ENCODE measurements around the gene POLR1B.
A peak's percentile ranks its signal among the peaks of the same experiment; 100 is the strongest.
"Not testable (repeated sequence)": the region's sequence is repeated elsewhere in the genome, so short reads cannot be mapped to it uniquely, and the experiment has no call there.

The POLR1B gene, protein sequence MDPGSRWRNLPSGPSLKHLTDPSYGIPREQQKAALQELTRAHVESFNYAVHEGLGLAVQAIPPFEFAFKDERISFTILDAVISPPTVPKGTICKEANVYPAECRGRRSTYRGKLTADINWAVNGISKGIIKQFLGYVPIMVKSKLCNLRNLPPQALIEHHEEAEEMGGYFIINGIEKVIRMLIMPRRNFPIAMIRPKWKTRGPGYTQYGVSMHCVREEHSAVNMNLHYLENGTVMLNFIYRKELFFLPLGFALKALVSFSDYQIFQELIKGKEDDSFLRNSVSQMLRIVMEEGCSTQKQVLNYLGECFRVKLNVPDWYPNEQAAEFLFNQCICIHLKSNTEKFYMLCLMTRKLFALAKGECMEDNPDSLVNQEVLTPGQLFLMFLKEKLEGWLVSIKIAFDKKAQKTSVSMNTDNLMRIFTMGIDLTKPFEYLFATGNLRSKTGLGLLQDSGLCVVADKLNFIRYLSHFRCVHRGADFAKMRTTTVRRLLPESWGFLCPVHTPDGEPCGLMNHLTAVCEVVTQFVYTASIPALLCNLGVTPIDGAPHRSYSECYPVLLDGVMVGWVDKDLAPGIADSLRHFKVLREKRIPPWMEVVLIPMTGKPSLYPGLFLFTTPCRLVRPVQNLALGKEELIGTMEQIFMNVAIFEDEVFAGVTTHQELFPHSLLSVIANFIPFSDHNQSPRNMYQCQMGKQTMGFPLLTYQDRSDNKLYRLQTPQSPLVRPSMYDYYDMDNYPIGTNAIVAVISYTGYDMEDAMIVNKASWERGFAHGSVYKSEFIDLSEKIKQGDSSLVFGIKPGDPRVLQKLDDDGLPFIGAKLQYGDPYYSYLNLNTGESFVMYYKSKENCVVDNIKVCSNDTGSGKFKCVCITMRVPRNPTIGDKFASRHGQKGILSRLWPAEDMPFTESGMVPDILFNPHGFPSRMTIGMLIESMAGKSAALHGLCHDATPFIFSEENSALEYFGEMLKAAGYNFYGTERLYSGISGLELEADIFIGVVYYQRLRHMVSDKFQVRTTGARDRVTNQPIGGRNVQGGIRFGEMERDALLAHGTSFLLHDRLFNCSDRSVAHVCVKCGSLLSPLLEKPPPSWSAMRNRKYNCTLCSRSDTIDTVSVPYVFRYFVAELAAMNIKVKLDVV

DNA sequence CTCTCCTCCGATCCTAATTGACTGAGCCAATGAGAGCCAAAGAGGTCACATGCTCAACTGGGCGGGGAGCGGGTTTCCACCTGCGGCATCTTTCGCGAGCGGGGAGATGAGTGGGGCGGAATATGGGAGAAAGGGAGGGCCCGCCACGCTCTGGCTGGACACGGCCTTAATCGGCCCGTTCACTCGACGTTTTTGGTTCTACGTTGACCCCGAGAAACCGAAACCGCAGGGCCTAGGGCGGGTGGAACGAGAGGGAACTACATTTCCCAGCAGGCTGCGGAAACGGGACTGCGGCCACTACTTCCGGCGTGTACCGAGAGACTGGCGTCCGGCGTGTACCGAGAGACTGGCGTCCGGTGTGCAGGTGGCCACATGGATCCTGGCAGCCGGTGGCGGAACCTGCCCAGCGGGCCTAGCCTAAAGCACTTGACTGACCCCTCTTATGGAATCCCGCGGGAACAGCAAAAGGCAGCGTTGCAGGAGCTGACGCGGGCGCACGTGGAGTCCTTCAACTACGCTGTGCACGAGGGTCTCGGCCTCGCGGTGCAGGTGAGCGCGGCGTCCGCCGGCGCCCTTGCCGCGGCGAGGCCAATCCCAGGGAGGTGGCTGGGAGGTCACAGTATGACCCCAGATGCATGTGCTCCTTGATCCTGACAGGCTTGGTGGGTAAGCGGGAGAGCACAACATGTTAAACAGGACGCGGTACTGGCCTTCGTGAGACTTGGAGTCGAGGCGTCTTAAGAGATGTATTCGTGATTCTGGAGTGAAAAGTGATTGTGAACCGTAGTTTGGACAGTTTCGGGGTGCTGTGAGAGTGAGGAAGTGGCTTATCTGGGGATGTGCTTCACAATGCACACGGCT lies at the start of gene POLR1B:
Gene POLR1B, plus strand, starts transcription at position 343 of the 861 bp plus-strand sequence. Its CDS starts 30 bp downstream, at position 373.
- DNase-seq (ENCODE audit: low read depth), result peak; percentile 31
- peak within 1 kb of the TSS; percentile 99 for H3K4me3 ChIP-seq (ENCODE audit: low read depth, low read length)

DNA sequence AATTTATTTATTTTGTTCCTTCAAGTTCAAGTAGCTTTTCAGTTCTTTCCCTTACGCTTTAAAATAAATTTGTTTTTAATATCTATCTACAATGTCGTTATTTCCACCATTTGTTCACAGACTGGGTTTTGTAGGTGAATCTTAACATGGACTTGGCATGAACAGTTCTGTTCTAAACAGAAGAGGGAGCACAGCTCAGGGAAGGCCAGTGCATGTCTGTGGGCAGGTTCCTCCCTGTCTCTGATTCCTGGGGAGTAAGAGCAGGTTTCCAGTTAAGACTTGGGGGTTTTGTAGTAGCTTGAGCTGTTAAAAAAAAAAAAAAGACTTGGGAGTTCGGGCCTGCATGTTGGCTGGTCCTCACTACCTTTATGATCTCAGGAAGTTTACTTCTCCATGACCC lies 49.2 kb upstream of the POLR1B start:
- DNase-seq (ENCODE audit: low read depth), result no peak
- H3K4me3 ChIP-seq (ENCODE audit: low read depth, low read length), result no peak overlapping the region

GRCh38 chr2:112493858-112494648 lies 48.2 kb upstream of the POLR1B start:
- no peak for DNase-seq (ENCODE audit: low read depth)
- no peak overlapping the region for H3K4me3 ChIP-seq (ENCODE audit: low read depth, low read length)

DNA sequence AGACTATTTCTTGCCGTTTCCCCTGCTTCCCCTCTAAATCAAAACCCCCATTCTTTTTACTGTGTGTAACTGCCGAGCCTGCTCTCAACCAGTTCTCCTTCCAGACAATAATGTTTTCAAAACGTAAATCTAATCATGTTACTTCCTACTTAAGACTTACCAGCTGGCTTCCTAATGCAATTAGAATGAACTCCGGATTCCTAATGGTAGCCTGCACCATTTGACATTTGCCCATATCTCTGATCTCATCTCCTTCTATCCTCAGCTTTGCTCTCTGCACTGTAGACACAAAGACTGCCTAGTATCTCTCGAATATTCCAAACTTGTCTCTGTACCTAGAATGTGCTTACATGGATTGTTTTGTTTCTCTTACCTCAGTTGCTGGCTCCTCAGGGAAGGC lies 47.4 kb upstream of the POLR1B start:
- no peak for DNase-seq (ENCODE audit: low read depth)
- H3K4me3 ChIP-seq (ENCODE audit: low read depth, low read length), result no peak overlapping the region

DNA sequence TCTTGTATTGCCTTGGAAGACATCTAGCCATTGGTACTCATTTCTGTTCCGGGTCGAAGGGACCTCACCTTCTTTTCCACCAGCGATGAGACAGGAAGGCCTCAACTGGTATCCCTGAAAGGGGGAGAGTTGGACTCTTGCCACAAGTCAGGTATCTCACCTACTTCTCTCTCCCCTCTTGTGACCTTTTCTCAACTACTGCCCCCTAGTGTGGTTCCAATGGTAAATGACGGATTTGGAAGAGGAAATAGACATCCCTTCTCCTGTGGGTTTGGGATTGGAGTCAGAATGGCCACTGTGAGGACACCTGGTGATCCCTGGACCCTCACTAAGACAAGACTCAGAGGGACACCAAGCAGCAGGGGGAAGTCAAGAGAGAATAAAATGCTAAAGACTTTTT lies 46.4 kb upstream of the POLR1B start:
- not testable (repeated sequence) for DNase-seq (ENCODE audit: low read depth); H3K4me3 ChIP-seq (ENCODE audit: low read depth, low read length)

- not testable (repeated sequence) for H3K4me3 ChIP-seq (ENCODE audit: low read depth, low read length); DNase-seq (ENCODE audit: low read depth)
Observed at GRCh38 chr2:112500850-112501484, 41.3 kb upstream of the POLR1B start.

GRCh38 chr2:112509239-112509998 lies 32.8 kb upstream of the POLR1B start:
- not testable (repeated sequence) for H3K4me3 ChIP-seq (ENCODE audit: low read depth, low read length); DNase-seq (ENCODE audit: low read depth)

- H3K4me3 ChIP-seq (ENCODE audit: low read depth, low read length), result no peak overlapping the region
- no peak for DNase-seq (ENCODE audit: low read depth)
Observed at GRCh38 chr2:112516801-112517200, 25.5 kb upstream of the POLR1B start.

DNA sequence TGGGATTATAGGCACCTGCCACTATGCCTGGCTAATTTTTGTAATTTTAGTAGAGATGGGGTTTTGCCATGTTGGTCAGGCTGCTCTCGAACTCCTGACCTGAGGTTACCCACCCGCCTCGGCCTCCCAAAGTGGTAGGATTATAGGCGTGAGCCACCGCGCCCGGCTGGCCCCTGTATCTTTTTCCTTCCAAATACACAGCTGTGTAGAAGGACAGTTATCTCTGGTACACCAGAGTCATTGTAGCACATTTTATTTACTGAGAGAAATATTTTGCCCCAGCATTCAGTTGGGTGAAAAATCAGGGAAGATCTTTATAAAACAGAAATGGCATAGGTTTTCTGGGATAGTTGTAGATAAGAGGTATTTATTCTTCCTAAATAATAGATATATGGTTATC lies 23.5 kb upstream of the POLR1B start:
- H3K4me3 ChIP-seq (ENCODE audit: low read depth, low read length), result no peak overlapping the region
- no peak for DNase-seq (ENCODE audit: low read depth)

- DNase-seq (ENCODE audit: low read depth), result no peak
- no peak overlapping the region for H3K4me3 ChIP-seq (ENCODE audit: low read depth, low read length)
Observed at GRCh38 chr2:112519506-112519905, 22.8 kb upstream of the POLR1B start.

DNA sequence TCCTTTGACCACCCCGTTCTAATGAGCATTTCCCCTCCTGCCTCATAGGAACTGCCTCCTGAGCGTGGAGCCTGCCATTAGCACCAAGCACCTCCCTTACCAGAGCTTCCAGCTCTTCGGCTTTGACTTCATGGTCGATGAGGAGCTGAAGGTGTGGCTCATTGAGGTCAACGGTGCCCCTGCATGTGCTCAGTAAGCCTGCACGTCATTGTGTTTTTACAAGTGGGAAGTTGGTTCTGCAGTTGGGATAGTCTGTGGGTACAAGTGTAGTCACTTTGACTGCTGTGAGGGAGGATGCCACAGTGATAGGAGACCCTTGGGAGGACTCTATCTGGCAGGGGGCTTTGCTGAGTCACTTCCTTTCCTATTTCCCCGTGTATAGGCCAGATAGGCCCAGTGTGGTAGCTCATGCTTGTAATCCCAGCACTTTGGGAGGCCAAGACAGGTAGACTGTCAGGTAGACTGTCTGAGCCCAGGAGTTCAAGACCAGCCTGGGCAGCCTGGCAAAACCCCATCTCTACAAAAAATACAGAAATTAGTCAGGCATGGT lies 22.0 kb upstream of the POLR1B start:
- H3K4me3 ChIP-seq (ENCODE audit: low read depth, low read length), result no peak overlapping the region
- no peak for DNase-seq (ENCODE audit: low read depth)

- DNase-seq (ENCODE audit: low read depth), result no peak
- H3K4me3 ChIP-seq (ENCODE audit: low read depth, low read length), result no peak overlapping the region
Observed at GRCh38 chr2:112523291-112523777, 18.9 kb upstream of the POLR1B start.

- DNase-seq (ENCODE audit: low read depth); H3K4me3 ChIP-seq (ENCODE audit: low read depth, low read length): not testable (repeated sequence)
Observed at GRCh38 chr2:112524276-112524675, 18.0 kb upstream of the POLR1B start.

DNA sequence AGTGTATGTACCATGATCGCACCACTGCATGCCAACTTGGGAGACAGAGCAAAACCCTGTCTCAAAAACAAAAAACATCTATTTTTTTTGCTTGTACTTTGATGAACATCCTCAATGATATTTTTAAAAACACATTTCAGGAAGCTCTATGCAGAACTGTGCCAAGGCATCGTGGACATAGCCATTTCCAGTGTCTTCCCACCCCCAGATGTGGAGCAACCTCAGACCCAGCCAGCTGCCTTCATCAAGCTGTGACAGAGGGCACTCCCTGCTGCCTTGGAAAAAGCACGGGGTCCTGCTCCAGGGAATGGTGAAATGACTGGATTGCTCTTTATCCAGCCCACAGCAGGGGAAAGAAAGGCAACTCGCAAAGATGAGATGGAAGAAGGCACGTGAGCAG lies 13.7 kb upstream of the POLR1B start:
- H3K4me3 ChIP-seq (ENCODE audit: low read depth, low read length), result no peak overlapping the region
- DNase-seq (ENCODE audit: low read depth), result no peak

DNA sequence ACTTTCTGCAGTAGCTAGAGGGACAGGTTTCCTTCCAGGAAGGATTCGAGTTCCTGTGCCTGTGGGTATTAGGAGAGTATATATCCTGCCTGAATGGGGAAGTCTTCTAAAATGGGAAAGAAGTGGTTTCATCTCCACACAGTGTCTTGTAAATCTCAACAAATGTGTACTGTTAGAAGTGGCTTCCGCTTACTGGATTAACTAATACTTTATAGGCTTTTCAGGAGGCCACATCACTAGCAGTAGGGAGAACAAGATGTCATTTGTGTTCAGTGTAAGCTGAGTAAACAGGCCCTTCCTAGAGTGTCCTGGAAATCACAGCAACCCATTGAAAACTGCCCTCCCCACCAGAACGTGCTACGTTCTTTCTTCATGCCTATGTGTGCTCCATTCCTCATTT lies 12.5 kb upstream of the POLR1B start:
- no peak for DNase-seq (ENCODE audit: low read depth)
- H3K4me3 ChIP-seq (ENCODE audit: low read depth, low read length), result no peak overlapping the region

GRCh38 chr2:112530728-112531127 lies 11.5 kb upstream of the POLR1B start:
- H3K4me3 ChIP-seq (ENCODE audit: low read depth, low read length), result no peak overlapping the region
- no peak for DNase-seq (ENCODE audit: low read depth)

DNA sequence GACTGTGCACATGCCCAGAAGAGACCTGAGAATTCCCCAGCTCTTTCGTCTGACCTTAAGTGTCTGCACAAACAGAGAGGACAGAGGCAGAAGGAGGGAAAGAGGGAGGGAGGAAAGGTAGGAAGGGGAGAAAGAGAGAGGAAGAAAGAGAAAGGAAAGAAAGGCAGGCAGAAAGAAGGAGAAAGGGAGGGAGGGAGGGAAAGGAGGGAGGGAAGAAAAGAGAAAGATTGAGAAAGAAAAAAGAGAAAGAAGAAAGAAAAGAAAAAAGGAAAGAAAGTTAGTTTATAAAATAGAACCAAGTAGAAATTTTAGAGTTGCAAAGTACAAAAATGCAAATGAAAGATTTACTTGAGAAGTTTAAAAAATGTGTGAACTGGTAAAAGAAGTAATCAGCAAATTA lies 7.4 kb upstream of the POLR1B start:
- DNase-seq (ENCODE audit: low read depth), result no peak
- H3K4me3 ChIP-seq (ENCODE audit: low read depth, low read length), result no peak overlapping the region
